K562 (cell line): ENCODE results near the gene RASSF7. TPM values are rescaled to one million over a fixed set of nuclear protein-coding genes. Genes with fewer than 3 reads are reported as not detected.

ENCODE experiments used
- CREB1 ChIP-seq, 2 experiments: sonication (generic) in 1 of 2; formaldehyde crosslinking in 1 of 2; IDR thresholded peaks; 2 replicates each; pipeline versions ENCODE4 v1.6.1 to v1.8.0; 2012 to 2022; ENCODE audit warnings: inconsistent platforms in 1 of 2, mild to moderate bottlenecking in 1 of 2, missing genetic modification reagents in 1 of 2, moderate library complexity in 1 of 2
- HNRNPH1 ChIP-seq: fragments of 200-400 bp; formaldehyde crosslinking; optimal IDR thresholded peaks from 2 replicates; pipeline ENCODE3; 2017; ENCODE audit warnings: low read depth, mild to moderate bottlenecking, low read length, moderate library complexity
- MCM3 ChIP-seq: fragments of 450-650 bp; IDR thresholded peaks from 2 replicates; pipeline ENCODE4 v1.6.1; 2016
- POLR2H ChIP-seq: IDR thresholded peaks from 2 replicates; pipeline ENCODE4 v1.6.1; 2016; ENCODE audit warnings: missing genetic modification characterization, low read depth, mild to moderate bottlenecking, control low read depth, missing compliant biosample characterization, moderate library complexity
- XRCC5 ChIP-seq: fragments of 200-400 bp; formaldehyde crosslinking; IDR thresholded peaks from 2 replicates; pipeline ENCODE4 v1.6.1; 2017; ENCODE audit warnings: low read depth, mild to moderate bottlenecking, low read length
- ZNF316 ChIP-seq: fragments of 450-650 bp; IDR thresholded peaks from 2 replicates; pipeline ENCODE4 v1.6.1; 2016
- ZNF408 ChIP-seq: fragments of 250-450 bp; sonication (Bioruptor Pico); IDR thresholded peaks from 2 replicates; pipeline ENCODE4 v1.4.0; 2020; ENCODE audit warnings: low read depth, mild to moderate bottlenecking, moderate library complexity
- polyA plus RNA-seq, 8 experiments: library from polyadenylated mRNA; depleted of rRNA in 4 of 8; stranded (reverse) in 5 of 8; unstranded in 3 of 8; fragments of >200 nt; fragmentation: Nextera tagmentation in 2 of 8; fragmentation: Illumina TruSeq in 1 of 8; extraction: Ambion mirVana in 2 of 8; extraction: Trizol in 1 of 8; gene quantifications; 2 replicates each; pipeline versions ENCODE4 v1.2.1 to v1.2.3, GENCODE V29; 2011 to 2014; ENCODE audit warnings: inconsistent platforms in 1 of 8, missing spikeins in 1 of 8
- total RNA-seq, 7 experiments: library from RNA; depleted of rRNA in 6 of 7; stranded (reverse); fragments of >200 nt in 6 of 7; fragmentation: Illumina TruSeq in 2 of 7; extraction: Trizol in 2 of 7; gene quantifications; 2 replicates each; pipeline versions ENCODE4 v1.2.1 to v1.2.3, GENCODE V29; 2011 to 2021; ENCODE audit warnings: low replicate concordance in 1 of 7
- TF ChIP-seq, protein P1 (sequence below), 2 experiments: fragments of 200-800 bp in 1 of 2; sonication (Bioruptor generic) in 1 of 2; sonication (generic) in 1 of 2; formaldehyde crosslinking in 1 of 2; IDR thresholded peaks in 1 of 2; conservative IDR thresholded peaks in 1 of 2; 2 replicates each; pipeline versions ENCODE4 v1.5.0 to v1.6.1; 2016 to 2020; ENCODE audit warnings: missing compliant biosample characterization in 1 of 2, missing genetic modification characterization in 1 of 2, missing genetic modification reagents in 1 of 2
- TF ChIP-seq, protein P2 (sequence below): fragments of 200-600 bp; sonication (generic); IDR thresholded peaks from one replicate; pipeline ENCODE4 v1.6.1; 2012; ENCODE audit warnings: mild to moderate bottlenecking, low read depth, low read length, inconsistent platforms
- TF ChIP-seq, protein P3 (sequence below): fragments of 450-650 bp; formaldehyde crosslinking; IDR thresholded peaks from 2 replicates; pipeline ENCODE4 v1.4.0; 2022; ENCODE audit warnings: mild to moderate bottlenecking, moderate library complexity

The RASSF7 gene
- total and polyA plus RNA-seq, 9 of the 15 experiments (the other 6 are each of a cell fraction or from before 2014, with no cell fraction given), result 0.41 to 45.2 (median 18.6) TPM

DNA sequence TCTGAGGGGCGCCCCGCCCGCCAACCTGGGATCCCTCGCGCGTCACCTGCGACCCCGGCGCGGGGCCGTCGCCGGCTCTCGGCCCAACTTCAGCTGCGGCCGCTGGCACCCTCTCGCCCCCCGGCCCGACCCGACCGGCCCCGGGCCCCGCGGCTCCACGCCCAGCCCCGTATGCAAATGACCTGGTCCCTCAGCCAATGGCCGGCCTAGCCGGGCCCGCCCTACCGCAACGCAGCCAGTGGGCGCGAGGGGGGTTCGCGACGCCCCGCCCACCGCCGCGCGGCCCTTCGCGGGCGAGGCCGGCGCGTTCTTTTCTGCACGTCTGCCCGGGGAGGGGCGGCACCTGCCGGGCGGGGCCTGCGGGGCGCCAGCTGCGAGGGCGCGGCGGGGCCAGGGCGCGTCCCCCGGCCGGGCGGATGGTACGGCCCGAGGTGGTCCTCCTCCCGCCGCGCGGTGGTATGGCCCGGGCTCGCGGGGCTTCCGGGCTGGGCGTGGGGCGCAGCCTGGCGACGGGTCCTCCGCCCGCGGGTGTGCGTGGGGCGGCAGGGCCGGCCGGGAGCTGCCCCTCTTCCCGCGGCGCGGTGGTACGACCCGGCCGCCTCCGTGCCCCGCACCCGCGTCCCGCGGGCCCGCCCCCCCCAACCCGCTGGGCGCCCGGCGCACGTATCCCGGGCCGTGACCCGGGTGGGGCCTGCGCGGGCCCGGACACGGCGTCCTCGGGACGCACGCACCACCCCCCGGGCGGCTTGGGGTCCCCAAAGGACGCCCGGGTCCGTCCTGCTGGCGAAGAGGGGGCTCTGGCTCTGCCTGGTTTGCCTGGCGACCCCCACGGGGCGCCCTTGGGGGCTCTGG, 7.8 kb downstream of the RASSF7 start (continued):
- no peak for TF ChIP-seq HNRNPH1
- TF ChIP-seq, protein P1, sequence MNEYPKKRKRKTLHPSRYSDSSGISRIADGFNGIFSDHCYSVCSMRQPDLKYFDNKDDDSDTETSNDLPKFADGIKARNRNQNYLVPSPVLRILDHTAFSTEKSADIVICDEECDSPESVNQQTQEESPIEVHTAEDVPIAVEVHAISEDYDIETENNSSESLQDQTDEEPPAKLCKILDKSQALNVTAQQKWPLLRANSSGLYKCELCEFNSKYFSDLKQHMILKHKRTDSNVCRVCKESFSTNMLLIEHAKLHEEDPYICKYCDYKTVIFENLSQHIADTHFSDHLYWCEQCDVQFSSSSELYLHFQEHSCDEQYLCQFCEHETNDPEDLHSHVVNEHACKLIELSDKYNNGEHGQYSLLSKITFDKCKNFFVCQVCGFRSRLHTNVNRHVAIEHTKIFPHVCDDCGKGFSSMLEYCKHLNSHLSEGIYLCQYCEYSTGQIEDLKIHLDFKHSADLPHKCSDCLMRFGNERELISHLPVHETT (CRISPR knock-in tag; conservative IDR thresholded peaks at IDR 0.05 in 1 of 2, IDR thresholded peaks at IDR 0.05 in 1 of 2), result peak in 1 of 2 experiments; percentile 75; a peak in 1 of 4 replicates
- TF ChIP-seq ZNF316, result no peak
- TF ChIP-seq CREB1 (IDR thresholded peaks at IDR 0.05), result peak; percentile 83
- TF ChIP-seq CREB1 (CRISPR knock-in tag; IDR thresholded peaks at IDR 0.05), result peak; percentile 83
- TF ChIP-seq, protein P2, sequence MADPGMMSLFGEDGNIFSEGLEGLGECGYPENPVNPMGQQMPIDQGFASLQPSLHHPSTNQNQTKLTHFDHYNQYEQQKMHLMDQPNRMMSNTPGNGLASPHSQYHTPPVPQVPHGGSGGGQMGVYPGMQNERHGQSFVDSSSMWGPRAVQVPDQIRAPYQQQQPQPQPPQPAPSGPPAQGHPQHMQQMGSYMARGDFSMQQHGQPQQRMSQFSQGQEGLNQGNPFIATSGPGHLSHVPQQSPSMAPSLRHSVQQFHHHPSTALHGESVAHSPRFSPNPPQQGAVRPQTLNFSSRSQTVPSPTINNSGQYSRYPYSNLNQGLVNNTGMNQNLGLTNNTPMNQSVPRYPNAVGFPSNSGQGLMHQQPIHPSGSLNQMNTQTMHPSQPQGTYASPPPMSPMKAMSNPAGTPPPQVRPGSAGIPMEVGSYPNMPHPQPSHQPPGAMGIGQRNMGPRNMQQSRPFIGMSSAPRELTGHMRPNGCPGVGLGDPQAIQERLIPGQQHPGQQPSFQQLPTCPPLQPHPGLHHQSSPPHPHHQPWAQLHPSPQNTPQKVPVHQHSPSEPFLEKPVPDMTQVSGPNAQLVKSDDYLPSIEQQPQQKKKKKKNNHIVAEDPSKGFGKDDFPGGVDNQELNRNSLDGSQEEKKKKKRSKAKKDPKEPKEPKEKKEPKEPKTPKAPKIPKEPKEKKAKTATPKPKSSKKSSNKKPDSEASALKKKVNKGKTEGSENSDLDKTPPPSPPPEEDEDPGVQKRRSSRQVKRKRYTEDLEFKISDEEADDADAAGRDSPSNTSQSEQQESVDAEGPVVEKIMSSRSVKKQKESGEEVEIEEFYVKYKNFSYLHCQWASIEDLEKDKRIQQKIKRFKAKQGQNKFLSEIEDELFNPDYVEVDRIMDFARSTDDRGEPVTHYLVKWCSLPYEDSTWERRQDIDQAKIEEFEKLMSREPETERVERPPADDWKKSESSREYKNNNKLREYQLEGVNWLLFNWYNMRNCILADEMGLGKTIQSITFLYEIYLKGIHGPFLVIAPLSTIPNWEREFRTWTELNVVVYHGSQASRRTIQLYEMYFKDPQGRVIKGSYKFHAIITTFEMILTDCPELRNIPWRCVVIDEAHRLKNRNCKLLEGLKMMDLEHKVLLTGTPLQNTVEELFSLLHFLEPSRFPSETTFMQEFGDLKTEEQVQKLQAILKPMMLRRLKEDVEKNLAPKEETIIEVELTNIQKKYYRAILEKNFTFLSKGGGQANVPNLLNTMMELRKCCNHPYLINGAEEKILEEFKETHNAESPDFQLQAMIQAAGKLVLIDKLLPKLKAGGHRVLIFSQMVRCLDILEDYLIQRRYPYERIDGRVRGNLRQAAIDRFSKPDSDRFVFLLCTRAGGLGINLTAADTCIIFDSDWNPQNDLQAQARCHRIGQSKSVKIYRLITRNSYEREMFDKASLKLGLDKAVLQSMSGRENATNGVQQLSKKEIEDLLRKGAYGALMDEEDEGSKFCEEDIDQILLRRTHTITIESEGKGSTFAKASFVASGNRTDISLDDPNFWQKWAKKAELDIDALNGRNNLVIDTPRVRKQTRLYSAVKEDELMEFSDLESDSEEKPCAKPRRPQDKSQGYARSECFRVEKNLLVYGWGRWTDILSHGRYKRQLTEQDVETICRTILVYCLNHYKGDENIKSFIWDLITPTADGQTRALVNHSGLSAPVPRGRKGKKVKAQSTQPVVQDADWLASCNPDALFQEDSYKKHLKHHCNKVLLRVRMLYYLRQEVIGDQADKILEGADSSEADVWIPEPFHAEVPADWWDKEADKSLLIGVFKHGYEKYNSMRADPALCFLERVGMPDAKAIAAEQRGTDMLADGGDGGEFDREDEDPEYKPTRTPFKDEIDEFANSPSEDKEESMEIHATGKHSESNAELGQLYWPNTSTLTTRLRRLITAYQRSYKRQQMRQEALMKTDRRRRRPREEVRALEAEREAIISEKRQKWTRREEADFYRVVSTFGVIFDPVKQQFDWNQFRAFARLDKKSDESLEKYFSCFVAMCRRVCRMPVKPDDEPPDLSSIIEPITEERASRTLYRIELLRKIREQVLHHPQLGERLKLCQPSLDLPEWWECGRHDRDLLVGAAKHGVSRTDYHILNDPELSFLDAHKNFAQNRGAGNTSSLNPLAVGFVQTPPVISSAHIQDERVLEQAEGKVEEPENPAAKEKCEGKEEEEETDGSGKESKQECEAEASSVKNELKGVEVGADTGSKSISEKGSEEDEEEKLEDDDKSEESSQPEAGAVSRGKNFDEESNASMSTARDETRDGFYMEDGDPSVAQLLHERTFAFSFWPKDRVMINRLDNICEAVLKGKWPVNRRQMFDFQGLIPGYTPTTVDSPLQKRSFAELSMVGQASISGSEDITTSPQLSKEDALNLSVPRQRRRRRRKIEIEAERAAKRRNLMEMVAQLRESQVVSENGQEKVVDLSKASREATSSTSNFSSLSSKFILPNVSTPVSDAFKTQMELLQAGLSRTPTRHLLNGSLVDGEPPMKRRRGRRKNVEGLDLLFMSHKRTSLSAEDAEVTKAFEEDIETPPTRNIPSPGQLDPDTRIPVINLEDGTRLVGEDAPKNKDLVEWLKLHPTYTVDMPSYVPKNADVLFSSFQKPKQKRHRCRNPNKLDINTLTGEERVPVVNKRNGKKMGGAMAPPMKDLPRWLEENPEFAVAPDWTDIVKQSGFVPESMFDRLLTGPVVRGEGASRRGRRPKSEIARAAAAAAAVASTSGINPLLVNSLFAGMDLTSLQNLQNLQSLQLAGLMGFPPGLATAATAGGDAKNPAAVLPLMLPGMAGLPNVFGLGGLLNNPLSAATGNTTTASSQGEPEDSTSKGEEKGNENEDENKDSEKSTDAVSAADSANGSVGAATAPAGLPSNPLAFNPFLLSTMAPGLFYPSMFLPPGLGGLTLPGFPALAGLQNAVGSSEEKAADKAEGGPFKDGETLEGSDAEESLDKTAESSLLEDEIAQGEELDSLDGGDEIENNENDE, result no peak
- no peak for TF ChIP-seq MCM3
- no peak for TF ChIP-seq POLR2H (tag)
- TF ChIP-seq XRCC5, result no peak
- TF ChIP-seq ZNF408 (CRISPR knock-in tag), result no peak
- TF ChIP-seq, protein P3, sequence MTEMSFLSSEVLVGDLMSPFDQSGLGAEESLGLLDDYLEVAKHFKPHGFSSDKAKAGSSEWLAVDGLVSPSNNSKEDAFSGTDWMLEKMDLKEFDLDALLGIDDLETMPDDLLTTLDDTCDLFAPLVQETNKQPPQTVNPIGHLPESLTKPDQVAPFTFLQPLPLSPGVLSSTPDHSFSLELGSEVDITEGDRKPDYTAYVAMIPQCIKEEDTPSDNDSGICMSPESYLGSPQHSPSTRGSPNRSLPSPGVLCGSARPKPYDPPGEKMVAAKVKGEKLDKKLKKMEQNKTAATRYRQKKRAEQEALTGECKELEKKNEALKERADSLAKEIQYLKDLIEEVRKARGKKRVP, result no peak
